Measurements from ENCODE around the gene NR2E3.
"Not testable (repeated sequence)": the region's sequence is repeated elsewhere in the genome, so short reads cannot be mapped to it uniquely, and the experiment has no call there.

Gene NR2E3

DNA sequence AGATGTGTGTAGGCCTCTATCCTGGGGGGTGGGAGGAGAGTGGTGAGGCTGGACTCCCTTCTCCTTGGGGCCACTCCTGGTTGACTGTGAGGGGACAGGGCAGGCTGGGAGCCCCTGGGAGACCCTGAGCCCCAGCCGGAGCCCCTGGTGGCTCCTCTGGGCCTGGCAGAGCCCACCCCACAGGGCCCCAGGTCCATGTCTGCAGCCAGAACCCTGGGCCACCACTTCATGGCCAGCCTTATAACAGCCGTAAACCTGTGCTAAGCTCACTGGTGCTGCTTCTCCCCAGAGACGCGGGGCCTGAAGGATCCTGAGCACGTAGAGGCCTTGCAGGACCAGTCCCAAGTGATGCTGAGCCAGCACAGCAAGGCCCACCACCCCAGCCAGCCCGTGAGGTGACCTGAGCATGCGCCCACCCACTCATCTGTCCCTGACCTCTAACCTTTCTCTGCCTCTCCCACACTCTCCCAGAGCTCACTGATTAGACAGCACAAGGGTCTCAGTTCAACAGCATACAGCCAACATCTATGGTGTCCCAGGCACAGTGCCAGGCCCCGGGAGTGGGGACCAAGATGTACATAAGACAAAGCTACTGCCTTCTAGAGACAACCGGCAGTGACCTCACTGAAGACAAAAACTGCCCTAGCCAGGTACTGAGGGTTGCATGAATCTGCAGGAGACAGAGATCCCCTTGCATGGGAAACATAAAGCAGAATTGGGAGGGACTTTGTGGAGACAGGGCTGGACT lies 3.5 kb downstream of the NR2E3 start:
- no peak for DNase-seq (ENCODE audit: low read depth in 1 of 2, low spot score in 1 of 2)

DNA sequence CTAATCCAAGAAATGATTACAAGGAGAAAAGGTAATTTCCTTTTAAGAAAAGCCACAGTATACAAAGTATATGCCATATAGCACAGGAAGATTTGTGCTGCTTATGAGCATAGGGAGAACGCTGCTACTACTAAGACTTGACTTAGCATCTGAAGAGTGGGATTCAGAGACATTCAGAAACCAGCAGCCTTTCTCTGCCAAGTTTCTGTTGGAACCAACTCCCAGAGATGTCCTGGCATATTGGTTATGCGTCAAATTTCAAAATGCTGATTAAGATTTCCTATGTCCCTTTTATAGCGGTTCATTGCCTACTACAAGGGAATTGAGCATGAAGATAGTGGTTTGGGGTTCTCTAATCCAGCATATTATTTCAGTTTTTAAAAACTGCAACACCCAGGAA lies 4.9 kb downstream of the NR2E3 start:
- DNase-seq (ENCODE audit: low read depth in 1 of 2, low spot score in 1 of 2): no peak

DNA sequence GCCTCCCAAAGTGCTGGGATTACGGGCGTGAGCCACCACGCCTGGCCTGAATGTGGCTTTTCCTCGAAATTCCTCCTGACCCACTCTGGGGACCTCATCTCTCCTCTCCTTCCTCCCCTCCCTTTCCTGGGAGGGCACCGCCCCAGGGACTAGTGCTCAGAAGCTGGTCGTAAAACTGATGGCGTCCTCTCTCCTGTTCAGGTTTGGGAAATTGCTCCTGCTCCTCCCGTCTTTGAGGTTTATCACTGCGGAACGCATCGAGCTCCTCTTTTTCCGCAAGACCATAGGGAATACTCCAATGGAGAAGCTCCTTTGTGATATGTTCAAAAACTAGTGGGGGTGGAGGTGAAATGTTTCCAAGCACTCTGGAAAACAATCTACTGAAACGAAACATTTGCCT lies 7.0 kb downstream of the NR2E3 start:
- no peak for DNase-seq (ENCODE audit: low read depth in 1 of 2, low spot score in 1 of 2)

DNA sequence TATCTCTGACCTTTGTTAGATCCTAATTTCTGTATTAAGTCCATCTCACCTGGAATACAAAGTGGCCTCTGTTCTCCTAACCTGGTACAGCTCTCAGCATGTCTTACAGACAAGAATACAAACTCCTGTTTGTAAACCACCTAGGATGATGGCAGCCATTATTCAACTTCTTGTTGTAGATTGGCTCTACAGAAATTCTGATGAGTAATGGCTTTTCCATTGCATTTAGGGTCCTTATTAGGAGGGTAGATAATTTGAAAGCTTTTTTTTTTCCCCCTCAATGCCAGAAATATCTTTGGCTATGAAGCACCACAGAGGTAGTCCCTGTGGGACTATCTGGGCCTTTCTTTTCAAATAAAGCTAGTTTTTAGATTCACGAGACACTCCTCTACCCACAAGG lies 9.8 kb downstream of the NR2E3 start:
- no peak for DNase-seq (ENCODE audit: low read depth in 1 of 2, low spot score in 1 of 2)

DNA sequence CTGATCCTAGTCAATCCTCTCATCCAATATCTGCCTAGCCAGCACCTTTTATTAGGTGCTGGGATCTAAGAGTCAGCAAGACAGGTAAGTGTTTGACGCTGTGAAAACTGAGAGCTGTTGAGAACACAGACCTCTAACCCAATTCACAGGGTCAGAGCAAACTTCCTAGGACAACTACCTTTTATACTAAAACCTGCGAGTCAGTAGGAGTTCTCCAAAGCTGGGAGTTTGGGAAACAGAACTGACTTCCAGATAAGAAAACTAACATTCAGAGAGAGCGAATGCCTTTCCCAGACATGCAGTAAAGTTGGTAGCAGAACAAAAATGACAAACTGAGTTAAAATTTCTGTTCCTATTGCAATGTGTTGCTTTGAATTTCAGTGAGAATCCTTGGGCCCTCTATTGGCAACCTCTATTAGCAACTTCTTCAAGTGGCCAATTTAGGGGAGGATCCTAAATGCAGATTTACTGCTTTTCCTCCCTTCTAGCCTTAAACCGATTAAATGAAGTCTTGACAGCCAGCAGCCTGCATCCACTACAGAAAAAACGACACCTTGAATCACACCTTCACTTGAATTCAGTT lies 11.3 kb downstream of the NR2E3 start:
- DNase-seq (ENCODE audit: low read depth in 1 of 2, low spot score in 1 of 2): no peak

DNA sequence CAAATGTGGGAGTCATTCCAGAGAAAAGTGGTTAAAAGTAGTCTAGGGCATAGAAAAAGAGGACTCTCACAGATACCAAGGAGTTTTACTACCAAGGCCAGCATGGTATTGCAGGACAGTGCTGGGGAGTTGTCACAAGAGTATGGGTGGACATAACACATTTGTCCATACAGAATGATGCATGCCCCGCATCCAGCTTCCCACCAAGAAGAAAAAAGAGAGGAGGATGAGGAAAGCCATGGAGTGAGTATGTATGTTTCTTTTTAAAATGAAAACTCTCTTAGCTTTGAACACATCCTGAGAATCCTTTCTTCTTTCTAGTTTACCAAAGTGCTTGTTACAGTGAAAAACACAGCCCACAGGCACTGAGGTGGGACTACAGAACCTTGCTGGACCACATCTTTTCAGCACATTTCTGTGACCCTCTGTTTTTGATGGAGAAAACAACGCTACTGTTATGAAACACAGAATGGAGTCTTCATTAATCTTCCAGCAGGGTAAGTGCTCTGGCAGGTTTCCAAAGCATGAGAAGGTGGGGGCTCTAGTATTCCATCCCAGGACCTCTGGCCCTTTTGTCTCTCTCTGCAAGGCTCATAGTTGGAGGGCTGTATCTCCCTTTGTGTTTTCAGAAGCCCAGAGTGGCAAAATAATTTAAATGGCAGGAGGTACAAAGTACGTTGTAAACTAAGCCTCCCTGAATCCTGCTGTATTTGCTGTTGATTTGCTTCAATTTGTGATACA lies 12.7 kb downstream of the NR2E3 start:
- no peak for DNase-seq (ENCODE audit: low read depth in 1 of 2, low spot score in 1 of 2)

DNA sequence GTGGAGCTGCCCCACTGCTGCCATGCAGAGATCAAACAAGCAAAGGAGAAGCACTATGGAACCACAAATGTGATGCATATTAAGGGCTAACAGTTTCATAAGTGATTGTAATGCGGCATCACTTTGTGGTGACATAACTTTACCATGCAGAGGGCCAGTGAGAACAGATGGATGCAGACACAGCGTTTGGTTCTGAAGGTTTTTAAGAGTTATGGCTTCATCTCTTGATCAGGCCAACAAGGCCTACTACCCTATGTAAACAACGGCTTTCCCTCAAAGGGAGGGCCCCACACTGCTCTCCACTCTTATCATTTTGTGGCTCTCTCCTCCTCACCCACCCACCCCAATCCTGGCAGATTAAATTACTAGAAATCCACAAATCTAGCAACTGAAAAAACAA lies 13.4 kb downstream of the NR2E3 start:
- DNase-seq (ENCODE audit: low read depth in 1 of 2, low spot score in 1 of 2): no peak

DNA sequence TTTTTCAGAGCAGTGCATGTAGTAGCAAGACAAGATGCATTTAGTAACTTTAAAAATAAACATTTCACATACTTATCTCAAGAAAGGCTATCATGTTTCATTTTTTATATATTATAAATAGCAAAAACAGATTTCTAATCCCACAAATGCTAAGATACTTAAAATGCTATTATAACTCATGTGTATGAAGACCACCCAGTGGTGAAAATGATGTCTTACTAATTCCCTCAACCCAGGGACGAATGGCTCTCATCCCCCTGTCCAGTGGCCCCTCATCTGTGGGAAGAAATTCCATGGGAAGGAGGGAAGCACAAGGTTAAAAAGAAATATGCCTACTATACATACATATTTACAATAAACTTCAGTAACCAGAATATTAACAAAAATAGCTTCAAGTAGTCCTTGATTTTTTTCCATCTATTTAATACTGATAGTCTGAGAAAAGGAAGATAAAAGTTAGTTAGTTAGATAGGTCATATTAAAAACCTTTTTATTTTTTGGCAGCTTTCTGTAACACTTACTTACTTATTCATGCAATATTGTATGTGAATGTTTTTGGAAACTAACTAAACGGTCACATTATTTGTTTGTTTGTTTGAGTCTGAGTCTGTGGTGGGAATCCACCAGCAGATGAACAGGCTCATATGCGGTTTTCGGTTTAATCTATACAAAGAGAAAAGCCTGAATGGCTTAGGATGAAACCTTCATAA lies 14.8 kb downstream of the NR2E3 start:
- DNase-seq (ENCODE audit: low read depth in 1 of 2, low spot score in 1 of 2): no peak

DNA sequence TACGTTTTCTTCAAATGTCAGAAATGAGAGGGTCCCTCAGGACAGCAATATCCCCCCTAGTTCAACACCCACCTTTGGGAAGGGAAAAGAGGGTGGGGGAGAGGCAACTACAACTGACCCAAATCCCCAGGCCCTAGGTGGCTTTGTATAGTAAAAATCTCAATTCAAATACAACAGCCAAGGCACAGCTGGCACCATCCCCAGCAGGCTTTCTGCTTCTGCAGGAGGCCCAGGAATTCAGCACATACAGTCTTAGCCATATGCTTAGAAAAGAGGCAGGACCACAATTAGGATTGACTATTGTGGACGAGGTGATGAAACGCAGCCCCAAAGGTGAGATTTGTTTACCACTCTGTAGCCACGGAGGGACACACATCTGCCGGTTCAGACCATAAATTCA lies 15.8 kb downstream of the NR2E3 start:
- no peak for DNase-seq (ENCODE audit: low read depth in 1 of 2, low spot score in 1 of 2)

DNA sequence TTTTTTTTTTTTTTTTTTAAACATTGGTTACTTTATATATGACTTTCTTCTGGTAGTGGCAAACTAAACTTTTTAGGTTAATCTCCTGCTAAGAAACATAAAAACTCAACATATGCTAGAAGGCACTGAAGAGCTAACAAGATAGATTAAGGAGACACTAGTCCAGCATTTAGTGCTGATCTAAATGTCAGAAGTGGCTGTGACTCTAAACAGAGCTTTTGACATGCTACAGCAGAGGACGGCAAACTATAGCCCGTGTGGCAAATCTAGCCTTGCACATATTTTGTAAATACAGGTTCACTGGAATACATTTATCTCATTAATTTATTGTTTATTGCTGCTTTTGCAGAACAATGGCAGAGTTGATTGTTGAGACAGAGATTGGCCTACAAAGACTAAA lies 20.6 kb downstream of the NR2E3 start:
- DNase-seq (ENCODE audit: low read depth in 1 of 2, low spot score in 1 of 2): no peak

DNA sequence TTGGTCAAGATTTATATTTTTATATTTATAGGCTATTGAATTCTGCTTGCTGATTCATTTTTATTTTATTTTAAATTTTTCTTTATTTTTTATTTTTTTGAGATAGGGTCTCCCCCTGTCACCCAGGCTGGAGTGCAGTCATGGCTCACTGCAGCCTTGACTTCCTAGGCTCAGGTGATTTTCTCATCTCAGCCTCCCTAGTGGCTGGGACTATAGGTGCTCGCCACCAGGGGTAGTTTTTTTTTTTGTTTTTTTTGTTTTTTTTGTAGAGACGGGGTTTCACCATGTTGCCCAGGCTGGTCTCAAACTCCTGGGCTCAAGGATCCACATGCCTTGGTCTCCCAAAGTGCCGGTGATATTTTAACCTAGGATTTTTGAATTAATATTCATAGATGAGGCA lies 31.2 kb downstream of the NR2E3 start:
- DNase-seq (ENCODE audit: low read depth in 1 of 2, low spot score in 1 of 2): no peak

DNA sequence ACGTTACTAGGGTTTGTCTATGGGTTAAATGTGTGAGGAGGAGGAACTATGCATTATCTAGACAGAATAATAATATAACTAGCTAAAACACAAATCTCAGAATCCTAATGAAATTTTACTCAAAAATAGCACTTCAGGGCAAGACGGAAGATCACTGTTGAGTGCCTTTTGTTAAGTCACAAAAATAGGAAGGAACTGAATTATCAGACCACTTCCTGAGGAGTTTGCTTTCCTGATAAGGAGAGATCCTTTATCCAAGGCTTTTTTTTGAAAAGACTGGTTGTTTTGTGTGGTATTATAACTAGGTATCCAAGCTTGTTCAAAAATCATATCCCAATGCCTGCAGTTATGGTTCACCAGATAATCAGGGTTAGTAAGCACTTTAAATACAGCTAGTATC lies 34.6 kb downstream of the NR2E3 start:
- DNase-seq (ENCODE audit: low read depth in 1 of 2, low spot score in 1 of 2): no peak

DNA sequence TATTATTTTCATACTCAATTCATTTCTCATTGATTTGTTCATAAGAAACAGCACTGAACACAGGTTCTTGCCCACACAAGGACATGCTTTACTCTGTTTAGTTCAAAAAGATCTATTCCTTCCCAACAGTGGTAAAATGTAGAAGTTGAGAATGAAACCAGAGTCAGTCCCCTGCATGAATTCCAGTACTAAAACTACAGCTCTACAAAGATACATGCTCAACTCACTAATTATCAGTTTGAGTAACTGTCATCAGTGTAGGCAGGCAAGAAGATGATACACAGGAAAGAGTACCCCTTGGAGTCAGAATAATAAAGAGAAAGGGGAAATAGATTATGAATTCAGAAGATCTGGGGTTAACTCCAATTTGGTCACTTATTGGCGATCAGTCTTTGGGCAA lies 43.2 kb downstream of the NR2E3 start:
- no peak for DNase-seq (ENCODE audit: low read depth in 1 of 2, low spot score in 1 of 2)

DNA sequence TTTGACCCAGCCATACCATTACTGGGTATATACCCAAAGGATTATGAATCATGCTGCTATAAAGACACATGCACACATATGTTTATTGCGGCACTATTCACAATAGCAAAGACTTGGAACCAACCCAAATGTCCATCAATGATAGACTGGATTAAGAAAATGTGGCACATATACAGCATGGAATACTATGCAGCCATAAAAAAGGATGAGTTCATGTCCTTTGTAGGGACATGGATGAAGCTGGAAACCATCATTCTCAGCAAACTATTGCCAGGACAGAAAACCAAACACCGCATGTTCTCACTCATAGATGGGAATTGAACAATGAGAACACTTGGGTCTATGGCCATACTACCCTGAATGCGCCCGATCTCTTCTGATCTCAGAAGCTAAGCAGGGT lies 47.9 kb downstream of the NR2E3 start:
- not testable (repeated sequence) for DNase-seq (ENCODE audit: low read depth in 1 of 2, low spot score in 1 of 2)
